CD4-positive, alpha-beta T cell treated with Interleukin-2 at 100 ng/mL for 4 hours (primary cell): ENCODE measurements around the gene ACAA2.

Experiments
- DNase-seq: peaks from one replicate; pipeline ENCODE4 v3.0.0-alpha.2; 2020; ENCODE audit warnings: low spot score

Gene ACAA2

DNA sequence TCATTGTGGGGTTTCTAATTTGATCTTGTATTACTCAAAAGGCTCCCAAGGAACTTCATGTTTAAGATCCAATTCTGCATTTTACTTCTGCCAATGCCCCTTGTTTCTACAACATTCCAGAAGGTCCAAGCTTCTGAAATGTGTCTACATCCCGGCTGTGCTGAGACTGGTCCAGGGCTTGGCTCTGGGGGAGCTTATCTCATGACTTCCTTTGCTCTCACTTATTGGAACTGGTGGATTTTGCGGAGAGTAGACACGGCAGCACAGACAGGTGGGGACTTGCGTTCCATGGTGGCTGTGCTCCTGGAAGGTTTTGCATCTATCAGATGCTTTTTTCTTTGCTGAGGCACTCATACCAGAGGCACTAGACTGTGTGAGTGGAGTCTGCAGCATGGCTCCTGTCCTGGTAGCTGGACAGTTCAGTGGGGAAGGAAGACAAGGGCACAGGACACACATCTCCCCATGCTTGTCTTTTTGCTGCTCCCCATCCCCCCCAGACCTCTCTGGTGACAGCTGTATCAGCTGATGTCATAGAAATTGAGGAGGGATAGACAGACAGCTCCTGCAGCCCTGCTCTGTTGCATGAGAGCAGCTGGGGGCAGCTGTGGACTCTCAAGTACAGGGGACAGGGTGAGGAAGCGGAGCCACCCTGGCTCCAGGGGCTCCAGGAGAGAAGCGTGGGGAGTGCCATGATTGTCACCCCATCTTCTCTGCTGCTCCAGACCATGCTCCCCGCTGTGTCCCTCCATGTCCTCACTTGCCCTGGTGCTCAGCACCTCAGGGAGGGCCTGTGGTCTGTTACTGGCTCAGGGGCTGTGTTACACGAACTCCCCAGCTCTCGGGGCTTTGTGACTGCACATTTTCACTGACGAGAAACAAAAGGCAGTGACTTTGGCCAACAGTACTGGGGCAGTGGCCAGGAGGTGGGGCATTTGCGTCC is 46.0 kb downstream of the ACAA2 start:
- no peak for DNase-seq

DNA sequence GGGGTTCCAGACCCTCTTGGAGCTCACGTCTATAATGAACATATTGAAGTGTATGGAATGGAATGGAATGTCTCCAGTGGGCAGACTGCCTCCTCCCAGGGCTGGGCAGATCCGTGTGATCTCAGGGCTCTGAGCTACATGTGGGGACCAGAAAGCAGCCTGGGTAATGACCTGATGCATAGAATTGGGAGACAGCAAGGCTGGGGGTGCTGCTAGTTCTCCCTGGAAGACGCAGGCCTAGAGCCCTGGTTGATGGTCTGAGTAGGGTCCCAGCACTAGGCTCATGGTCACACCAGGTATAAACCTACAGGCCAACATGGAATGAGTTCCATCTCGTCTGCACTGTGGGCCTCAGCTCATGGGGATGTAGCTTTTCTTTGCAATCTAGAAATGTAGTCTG is 46.7 kb downstream of the ACAA2 start:
- no peak for DNase-seq

DNA sequence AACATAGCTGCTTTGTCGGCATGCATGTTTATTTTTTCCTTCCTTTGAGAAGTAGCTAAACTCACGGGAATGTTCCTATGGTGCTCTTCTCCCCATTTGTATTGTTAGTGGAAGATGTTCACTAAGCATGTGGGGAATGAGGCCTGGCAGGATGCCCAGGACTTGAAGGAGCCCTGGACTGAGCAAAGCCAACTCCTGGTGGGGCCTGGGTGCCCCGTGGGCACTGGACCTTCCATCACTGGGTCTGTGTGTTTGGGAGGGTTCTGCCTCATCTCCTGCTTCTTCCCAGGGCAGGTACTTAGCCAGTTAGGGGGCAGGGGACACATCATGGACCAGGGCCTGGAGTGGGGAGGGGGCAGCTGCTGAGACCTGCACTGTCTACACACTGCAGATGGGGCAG is 49.3 kb downstream of the ACAA2 start:
- DNase-seq: no peak

DNA sequence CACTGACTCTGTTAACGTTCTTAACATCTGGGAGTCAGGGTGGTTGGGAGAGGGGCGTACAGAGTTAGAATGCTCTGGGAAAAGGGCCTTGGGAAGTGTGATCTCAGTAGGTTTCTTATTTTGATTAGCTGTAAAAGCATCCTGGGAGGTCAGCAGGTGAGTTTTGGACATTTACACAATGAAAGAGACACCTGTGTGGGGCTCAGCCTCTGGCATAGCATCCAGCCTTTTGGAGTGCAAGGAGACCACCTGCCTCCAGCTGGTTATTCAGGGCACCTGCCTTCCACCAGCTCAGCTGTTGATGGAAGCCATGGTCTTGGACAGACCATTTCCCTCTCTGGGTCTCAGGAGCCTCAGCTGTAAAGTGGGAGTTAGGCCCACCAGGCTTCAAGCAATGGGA is 49.7 kb downstream of the ACAA2 start:
- no peak for DNase-seq

DNA sequence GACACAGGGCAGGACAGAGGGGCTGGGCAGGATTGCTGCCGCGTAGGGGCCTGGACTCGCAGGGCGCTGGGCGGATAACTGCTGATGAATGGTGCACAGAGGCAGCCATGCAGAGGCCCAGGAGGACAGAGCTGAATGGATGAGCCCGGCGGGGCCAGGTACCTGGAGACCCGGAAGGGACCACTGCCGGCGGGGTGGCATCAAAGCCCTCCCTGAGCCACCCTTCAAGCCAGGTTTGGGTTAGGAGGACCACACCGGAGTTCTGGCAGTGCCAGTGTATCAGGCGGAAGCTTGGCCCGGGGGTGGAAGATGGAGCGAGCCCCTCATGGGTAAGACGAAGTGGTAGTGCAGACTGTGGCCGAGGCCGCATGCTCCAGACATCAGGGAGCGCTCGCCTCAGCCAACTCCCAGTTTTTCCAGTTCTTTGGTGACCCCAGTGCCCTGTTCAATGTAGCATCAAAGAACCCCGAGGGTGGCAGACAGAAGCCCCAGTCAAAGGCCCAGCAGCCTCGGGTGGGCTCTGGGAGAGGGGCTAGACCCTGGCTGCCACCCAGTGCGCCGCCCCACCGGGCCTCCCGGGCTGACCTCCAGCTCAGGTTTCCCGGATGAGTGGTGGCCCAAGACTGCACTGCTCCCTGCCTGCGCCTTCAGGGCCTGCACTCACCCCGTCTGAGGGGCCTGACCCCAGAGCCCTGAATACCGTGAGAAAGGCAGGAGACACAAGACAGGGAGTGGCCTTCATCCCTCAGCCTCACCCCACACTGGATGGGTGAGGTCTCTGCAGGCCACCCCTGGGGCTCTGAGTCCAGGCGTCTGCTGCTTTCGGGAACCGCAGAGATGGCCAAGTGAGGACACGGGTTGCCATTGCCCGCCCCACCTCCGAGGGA is 50.9 kb downstream of the ACAA2 start:
- no peak for DNase-seq

DNA sequence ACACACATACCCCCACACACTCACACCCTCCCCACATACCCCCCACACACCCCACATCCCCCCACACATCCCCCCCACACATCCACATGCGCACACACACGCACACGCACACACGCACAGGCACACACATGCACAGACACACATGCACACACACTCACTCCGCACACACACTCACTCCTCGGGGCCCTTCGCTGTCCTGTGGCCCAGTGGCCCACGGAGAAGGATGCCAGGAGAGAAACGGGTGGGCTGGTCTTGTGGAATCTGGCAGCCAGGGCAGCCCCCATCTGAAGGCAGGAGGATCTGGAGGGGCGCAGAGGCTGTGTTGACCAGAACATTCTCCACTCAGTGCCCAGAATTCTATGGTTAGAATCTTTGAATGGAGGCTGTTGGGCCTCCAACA is 51.6 kb downstream of the ACAA2 start:
- no peak for DNase-seq

DNA sequence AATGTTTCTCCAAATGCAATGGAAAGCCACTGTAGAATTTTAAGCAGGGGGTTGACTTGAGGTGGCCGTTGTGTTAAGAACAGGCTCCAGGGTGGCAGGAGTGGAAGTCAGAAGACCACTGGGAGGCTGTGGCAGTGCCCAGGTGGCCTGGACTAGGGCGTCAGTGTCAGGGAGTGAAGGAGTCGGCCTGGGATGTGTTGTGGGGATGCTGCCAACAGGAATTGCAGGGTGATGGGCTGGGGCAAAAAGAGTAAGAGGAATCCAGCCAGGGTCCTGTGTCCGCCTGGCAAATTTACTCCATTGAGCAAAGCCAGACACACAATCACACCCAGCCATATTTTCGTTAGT is 55.1 kb downstream of the ACAA2 start:
- no peak for DNase-seq

DNA sequence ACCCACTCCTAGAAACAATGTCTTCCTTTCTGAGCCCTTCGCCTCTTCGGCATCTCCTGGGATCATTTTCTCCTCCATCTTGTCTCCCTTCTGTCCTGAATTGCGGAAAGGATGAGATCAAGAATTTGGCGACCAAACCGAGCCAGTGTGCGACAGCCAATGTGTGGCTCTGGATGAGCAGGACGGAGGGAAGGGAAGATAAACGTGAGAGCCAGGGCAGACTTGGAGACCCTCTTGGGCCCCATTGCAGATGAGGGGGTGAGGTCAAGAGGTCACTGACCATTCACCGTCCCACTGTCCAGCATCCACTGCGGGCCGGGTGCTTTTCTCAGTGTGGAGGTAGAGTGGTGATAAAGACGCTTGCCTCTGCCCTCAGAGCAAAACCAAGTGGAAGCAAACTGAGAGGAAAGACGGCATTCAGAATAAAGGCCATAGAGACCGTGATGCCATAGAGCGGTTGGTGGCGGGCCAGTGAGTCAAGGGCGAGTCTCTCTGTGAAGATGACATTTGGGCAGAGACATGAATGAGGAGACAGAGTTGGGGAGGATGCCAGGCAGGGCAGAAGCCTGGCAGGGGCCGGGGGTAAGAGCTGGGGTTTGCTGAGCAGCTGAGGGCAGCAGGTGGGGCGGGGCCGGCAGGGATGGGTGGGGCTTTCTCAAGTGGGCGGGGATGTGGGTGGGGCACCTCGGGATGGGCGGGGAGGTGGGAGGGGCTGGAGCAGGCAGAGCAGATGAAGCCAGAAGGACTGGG is 55.6 kb downstream of the ACAA2 start:
- DNase-seq: no peak

DNA sequence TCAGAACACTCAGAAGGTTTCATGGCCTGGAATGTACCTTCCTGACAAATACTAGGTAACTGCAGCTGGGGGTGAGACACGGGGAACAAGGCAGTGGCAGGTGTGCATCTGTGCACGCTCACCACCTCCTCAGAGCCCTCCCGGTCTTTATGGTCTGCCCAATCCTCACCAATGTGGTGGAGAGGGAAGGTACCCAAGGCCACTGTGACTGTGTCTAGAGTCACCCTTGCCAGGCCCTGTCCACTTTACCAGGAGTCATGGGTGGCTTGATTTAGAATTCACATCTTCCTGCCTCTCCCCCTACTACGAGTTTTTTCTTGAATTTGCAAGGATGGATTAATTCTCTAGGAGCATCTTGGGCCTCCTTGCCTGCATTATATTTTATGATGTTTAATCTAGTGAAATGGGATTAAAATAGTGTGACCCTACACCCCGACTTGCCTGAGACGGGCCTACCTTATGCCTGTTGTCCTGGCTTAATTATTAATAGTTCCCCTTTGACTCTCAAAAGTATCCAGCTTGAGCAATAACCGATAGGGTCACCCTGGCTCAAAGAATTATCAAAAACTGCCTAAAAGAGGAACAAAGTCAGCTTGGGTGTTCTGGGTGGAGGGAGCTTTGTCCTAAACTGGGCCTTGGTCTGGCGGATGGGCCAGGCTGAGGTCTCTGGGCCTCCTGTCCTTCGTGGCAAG is 56.5 kb downstream of the ACAA2 start:
- no peak for DNase-seq

DNA sequence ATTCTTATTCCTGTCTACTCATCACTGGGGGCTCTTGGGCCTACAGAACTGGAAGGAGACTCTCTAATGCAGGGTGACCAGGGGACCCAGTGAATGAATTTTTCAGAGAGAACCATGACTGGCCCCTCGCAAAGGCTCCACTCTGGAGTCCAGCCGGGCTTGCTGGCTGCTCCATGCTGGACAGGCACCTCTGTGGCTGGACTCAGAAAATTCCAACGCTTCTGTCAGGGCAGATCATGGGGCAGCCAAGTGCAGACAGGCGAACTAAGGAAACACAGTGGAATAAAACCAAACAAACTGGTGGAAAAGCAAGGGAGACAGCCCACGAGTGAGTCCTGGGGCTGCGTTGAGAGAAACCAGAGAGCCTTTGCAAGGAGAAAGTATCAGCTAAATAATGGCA is 57.2 kb downstream of the ACAA2 start:
- DNase-seq: no peak

DNA sequence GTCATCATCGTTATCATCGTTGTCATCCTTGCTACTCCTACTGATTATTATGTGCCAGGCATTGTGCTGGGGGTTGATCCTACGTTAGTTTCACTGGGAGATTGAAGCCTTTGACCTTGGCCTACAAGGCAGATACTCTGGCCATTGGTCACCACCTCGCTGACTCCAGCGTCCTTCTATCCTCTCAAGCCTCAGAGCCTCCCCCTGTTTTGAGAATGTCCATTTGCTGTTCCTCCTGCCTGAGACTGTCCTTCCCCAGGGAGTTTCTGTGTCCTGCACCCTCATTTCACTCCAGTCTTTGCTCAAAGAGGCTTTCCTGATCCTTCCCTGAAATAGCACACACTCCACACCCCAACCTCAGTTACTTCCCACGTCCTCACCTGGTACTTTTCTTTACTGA is 57.8 kb downstream of the ACAA2 start:
- no peak for DNase-seq

DNA sequence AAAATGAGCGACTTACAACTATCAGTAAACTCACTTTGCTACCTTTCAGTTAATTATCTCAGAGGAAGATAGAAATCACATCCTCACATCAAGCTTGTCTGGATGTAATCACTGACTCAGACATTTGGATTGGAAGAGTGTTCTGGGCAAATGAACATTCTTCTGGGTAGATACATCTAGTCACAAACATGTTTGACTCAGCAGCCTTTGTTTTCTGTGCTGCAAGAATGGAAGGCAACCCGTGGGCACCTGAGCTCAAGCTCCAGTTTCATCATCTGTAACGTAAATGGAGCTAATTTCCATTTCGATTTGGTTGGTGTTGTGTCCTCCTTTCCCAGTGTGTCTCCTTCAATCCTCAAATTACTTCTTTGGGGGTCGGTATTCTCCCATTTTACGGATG is 58.5 kb downstream of the ACAA2 start:
- DNase-seq: no peak

DNA sequence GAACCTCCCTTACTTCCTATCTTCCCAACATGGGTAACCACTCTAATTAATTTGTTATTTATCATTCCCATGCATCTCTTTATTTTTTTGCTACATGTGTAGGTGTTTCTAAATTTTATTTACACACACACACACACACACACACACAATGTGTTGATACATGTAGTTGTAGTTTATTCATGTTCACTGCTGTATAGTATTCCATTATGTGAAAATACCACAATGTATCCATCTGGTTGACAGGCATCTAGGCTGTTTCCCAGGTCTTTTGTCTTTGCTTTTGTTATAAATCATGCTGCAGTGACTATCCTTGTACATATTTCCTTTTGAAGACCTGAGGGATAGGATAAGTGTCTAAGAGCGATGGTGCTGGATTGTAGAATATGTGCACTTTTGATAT is 59.7 kb downstream of the ACAA2 start:
- no peak for DNase-seq

DNA sequence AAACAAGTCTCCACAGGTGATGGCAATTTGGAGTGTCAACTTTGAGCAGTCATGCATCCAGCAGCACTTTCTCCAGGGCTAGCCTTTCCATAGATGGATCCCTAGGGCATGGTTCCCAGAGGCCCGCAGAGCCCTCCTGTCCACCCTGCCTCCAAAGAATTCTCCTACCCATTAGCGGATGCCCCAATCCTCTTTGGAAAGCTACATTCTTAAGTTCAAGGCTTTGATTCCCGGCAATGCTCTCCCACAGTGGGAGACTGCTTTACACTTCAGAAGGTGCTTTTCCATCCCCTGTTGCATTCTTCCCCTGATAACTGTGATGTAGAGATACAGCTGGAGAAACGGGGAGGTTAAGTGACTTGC is 61.3 kb downstream of the ACAA2 start:
- no peak for DNase-seq

DNA sequence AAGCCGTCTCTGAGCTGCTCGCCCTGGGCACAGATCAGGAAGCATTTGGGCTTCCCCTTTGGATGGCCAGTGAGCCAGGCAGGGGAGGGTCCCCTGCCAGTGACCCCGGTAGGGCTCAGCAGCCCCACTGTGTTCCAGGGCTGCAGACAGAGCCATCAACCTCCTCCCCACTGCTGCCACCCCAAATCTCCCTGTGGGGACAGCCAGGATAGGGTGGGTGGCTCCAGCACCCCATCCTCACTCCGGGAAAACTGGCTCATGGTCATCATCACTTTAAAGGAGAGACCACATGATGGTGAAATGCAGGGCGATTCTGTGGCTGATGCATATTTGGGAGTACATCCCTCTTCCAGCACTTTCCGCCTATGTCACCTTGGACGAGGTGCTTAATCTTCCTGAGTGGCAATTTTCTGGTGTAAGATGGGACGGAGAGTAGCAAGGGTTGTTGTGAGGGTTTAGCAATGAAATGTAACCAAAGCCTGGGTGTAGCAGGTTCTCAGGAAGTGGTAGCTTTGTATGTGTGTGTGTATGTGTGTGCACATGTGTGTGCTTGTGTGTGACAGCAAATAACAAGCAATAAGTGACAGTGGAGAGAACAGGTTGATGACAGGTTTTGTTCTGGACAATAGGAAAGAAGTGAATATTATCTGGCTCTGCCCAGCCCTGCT is 61.8 kb downstream of the ACAA2 start:
- DNase-seq: peak; percentile 64

DNA sequence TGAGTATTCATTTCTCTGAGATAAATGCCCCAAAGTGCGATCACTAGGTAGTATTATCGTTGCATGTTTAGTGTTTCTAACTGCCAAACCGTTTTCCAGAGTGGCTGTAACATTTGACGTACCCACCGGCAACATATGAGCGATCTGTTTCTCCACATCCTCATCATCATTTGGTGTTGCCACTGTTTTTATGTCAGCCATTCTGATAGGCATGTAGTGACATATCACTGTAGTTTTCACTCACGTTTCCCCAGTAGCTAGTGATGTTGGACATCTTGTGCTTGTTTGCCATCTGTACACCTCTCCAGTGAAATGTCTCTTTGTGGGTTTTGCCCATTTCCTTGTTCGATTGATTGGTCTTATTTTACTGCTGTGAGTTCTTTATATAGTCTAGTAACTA is 63.8 kb downstream of the ACAA2 start:
- no peak for DNase-seq

DNA sequence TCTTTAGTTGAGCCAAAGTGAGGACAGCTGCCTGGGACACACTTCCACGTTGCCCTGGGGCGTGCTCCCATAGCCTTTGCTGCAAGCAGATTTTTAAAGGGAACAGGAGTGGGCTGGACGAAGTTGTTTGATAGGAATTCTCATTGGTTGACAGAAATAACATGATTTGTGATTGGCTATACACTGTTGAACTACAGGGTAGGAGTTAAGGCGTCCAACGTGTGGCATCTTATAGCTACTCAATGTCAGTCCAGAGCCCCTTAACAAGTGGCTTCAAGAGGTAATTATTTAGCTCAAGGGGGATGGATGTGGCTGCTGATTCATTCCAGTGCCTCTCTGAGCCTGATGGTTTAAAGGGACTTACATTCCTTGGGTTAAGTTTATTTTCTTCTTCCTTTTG is 65.5 kb downstream of the ACAA2 start:
- no peak for DNase-seq

DNA sequence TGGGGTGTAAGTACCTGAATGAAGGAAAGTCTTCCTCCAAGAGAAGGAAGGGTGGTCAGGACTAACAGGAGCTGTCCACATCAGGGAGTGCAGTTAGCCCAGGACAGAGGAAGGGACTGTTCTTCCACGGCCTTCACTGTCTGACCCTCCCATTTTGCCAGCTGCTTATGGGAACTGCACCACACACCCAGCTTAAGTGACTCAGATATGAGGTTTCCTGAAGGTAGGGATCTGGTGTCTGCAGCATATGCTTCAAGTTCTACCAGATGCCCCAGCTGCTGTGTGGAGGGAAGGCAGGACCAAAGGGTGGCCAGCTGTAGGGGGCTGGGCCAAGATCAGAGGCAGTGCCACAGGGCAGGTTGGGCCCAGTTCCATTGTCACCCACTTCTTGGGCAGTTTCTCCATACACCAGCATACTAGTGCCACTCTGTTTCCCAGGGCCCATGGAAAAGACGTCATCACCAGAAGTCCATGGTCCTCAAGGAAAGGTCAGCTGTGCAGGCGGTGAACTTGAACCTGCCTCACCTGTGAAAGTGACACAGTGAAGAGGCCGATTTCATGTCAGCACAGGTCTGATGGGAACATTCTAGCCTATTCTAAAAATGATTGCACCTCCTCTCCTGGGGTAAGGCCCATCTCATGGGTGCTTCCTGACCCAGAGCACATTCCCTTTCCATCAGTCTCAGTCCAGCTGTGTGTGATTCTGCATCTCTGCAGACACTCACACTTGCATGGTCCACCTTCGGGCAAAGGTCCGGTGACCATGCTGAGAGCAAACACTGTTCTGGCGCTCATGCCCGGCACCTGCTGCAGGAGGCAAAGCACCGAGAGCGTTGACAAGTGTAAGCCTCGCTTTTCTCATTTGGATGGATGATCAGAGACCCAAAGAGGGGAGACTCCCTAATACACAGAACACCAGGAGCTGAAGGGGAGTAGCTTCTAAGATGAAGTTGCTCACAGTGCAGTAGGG is 68.0 kb downstream of the ACAA2 start:
- no peak for DNase-seq

DNA sequence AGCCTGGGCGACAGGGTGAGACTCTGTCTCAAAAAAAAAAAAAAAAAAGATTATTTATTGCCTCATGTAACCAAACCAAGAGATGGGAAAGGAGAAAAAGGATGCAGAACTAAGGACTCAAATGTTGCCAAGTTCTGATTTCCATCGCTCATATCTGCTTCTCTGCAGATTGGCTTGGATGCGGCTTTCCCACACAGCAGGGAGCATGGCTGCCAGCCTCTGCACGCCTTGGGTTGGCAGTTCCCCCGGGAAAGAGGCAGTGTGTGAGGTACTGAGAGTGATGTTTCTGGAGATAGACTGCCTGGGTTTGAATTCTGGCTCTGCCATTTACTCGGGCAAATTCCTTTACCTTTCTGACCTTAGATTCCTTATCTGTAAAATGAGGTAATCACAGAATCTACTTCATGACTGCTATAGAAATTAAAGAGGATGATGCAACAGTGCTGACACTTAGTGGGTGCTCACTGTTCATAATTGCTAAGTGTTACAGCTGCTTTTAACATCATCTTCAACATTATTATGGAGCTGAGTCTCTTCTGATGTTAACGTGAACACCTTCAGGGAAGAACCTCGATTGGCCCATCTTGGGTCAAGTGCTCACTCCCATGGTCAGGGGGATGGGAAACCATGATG is 68.8 kb downstream of the ACAA2 start:
- no peak for DNase-seq

DNA sequence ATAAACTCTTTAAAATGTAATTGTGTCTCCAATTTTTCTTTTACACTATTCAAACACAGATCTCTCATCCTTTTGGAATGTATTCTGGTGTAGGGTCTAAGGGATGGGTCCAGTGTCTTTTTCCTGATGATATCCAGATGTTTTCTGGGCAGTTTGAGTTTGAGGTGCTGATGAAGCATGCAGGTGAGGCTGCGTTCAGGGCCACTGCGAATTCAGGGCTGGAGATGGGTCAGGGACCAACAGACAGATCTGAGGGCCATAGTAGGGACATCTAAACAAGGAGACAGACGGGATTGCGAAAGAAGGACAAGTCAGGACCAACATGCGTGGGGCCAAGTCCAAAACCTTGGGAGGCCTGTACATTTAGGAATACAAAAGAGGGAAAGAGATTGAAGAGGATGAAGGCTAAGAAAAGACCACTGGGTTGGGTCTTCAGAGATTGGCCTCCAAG is 70.2 kb downstream of the ACAA2 start:
- DNase-seq: no peak
